ENCODE measurements around the gene BCL2L2.
"Not testable (repeated sequence)": the region's sequence is repeated elsewhere in the genome, so short reads cannot be mapped to it uniquely, and the experiment has no call there.

The BCL2L2 gene
- long read RNA-seq, transcript BCL2L2-201 (4 exons, 3,605 nt): major isoform, 6 of 11 reads
- long read RNA-seq, partial matches to known transcripts: 1 of 11 reads
- long read RNA-seq, other reads (novel, unspliced or antisense): 4 of 11 reads

- TF ChIP-seq REST (IDR thresholded peaks at IDR 0.05; ENCODE audit: insufficient replicate concordance, low read depth) (no peak), SPI1 (IDR thresholded peaks at IDR 0.05; ENCODE audit: borderline replicate concordance, low read depth) (peak; percentile 11; the same call in 1 of the 2 replicates), CTCF (IDR thresholded peaks at IDR 0.05; ENCODE audit: insufficient read depth, low read length) (no peak), POLR2AphosphoS5 (IDR thresholded peaks at IDR 0.05; ENCODE audit: low read depth) (peak; percentile 84; the same call in 1 of the 2 replicates)
- Histone ChIP-seq H3K27me3 (ENCODE audit: insufficient read depth, poor library complexity, severe bottlenecking) (no peaks in the 10 kb centered on the region), H3K4me3 (replicated peaks; ENCODE audit: insufficient read depth, low read length) (peak within 1 kb of the TSS; percentile 66), H3K27ac (replicated peaks) (peak within 1 kb of the TSS; percentile 79)
- DNase-seq (ENCODE audit: low read depth in 1 of 2, low spot score in 1 of 2): peak; percentile 87 to 89
Observed at GRCh38 chr14:23306412-23307145, at the start of gene BCL2L2. Gene BCL2L2, plus strand, starts transcription at chr14:23306833. Its CDS starts 935 bp downstream, at chr14:23307768.

GRCh38 chr14:23258256-23258655, 48.4 kb upstream of the BCL2L2 start:
- Histone ChIP-seq H3K4me3 (replicated peaks; ENCODE audit: insufficient read depth, low read length) (no peak overlapping the region), H3K27ac (replicated peaks) (no peak overlapping the region), H3K27me3 (ENCODE audit: insufficient read depth, poor library complexity, severe bottlenecking) (peaks cover 8% of the 10 kb centered on the region)
- no peak for DNase-seq (ENCODE audit: low read depth in 1 of 2, low spot score in 1 of 2)
- TF ChIP-seq CTCF (IDR thresholded peaks at IDR 0.05; ENCODE audit: insufficient read depth, low read length): no peak
- no peak for TF ChIP-seq REST (IDR thresholded peaks at IDR 0.05; ENCODE audit: insufficient replicate concordance, low read depth)
- no peak for TF ChIP-seq GABPA (IDR thresholded peaks at IDR 0.05; ENCODE audit: low read depth)
- TF ChIP-seq SPI1 (IDR thresholded peaks at IDR 0.05; ENCODE audit: borderline replicate concordance, low read depth): no peak
- TF ChIP-seq POLR2AphosphoS5 (IDR thresholded peaks at IDR 0.05; ENCODE audit: low read depth): no peak

GRCh38 chr14:23259426-23259825, 47.2 kb upstream of the BCL2L2 start:
- DNase-seq (ENCODE audit: low read depth in 1 of 2, low spot score in 1 of 2): no peak
- Histone ChIP-seq H3K4me3 (replicated peaks; ENCODE audit: insufficient read depth, low read length) (no peak overlapping the region), H3K27me3 (ENCODE audit: insufficient read depth, poor library complexity, severe bottlenecking) (peaks cover 8% of the 10 kb centered on the region), H3K27ac (replicated peaks) (no peak overlapping the region)
- TF ChIP-seq CTCF (IDR thresholded peaks at IDR 0.05; ENCODE audit: insufficient read depth, low read length) (no peak), SPI1 (IDR thresholded peaks at IDR 0.05; ENCODE audit: borderline replicate concordance, low read depth) (no peak), GABPA (IDR thresholded peaks at IDR 0.05; ENCODE audit: low read depth) (no peak), POLR2AphosphoS5 (IDR thresholded peaks at IDR 0.05; ENCODE audit: low read depth) (no peak), REST (IDR thresholded peaks at IDR 0.05; ENCODE audit: insufficient replicate concordance, low read depth) (no peak)

- not testable (repeated sequence) for H3K27me3 ChIP-seq (ENCODE audit: insufficient read depth, poor library complexity, severe bottlenecking); H3K27ac ChIP-seq (replicated peaks); DNase-seq (ENCODE audit: low read depth in 1 of 2, low spot score in 1 of 2); H3K4me3 ChIP-seq (replicated peaks; ENCODE audit: insufficient read depth, low read length)
Observed at GRCh38 chr14:23260849-23261248, 45.8 kb upstream of the BCL2L2 start.
